KMS-11 (cell line): Measurements from ENCODE around the gene NRP1.

Experiments
- H2AFZ ChIP-seq: fragments of 200-600 bp; sonication (generic); 2 replicates; pipeline ENCODE4 v1.6.1; 2016; ENCODE audit warnings: antibody characterized with exemption, mixed run types, low read depth
- H3K27ac ChIP-seq: fragments of 200-600 bp; sonication (generic); 2 replicates; pipeline ENCODE4 v1.6.1; 2016; ENCODE audit warnings: mild to moderate bottlenecking, mixed run types
- H3K27me3 ChIP-seq: fragments of 200-600 bp; sonication (generic); 2 replicates; pipeline ENCODE4 v1.6.1; 2017; ENCODE audit warnings: mild to moderate bottlenecking, low read depth, mixed run types, moderate library complexity; ENCODE audit not compliant: insufficient read depth
- H3K36me3 ChIP-seq: fragments of 200-600 bp; sonication (generic); 2 replicates; pipeline ENCODE4 v1.6.1; 2017; ENCODE audit warnings: mild to moderate bottlenecking, mixed run types; ENCODE audit not compliant: insufficient read depth
- H3K4me1 ChIP-seq: fragments of 200-600 bp; sonication (generic); 2 replicates; pipeline ENCODE4 v1.6.1; 2016; ENCODE audit warnings: mild to moderate bottlenecking, low read depth, mixed run types; ENCODE audit not compliant: poor library complexity, severe bottlenecking
- H3K4me2 ChIP-seq: fragments of 200-600 bp; sonication (generic); 2 replicates; pipeline ENCODE4 v1.7.0; 2016; ENCODE audit warnings: mild to moderate bottlenecking, mixed run types
- H3K4me3 ChIP-seq: fragments of 200-600 bp; sonication (generic); IDR thresholded peaks from 2 replicates; pipeline ENCODE4 v1.6.1; 2017; ENCODE audit warnings: low read depth, low read length, mixed read lengths; ENCODE audit not compliant: insufficient read depth
- H3K79me2 ChIP-seq: fragments of 200-600 bp; sonication (generic); 2 replicates; pipeline ENCODE4 v1.6.1; 2016; ENCODE audit warnings: low read depth, mixed run types; ENCODE audit not compliant: insufficient read depth
- H3K9ac ChIP-seq: fragments of 200-600 bp; sonication (generic); 2 replicates; pipeline ENCODE4 v1.6.1; 2016; ENCODE audit warnings: mild to moderate bottlenecking, mixed run types
- H4K20me1 ChIP-seq: fragments of 200-600 bp; sonication (generic); 2 replicates; pipeline ENCODE4 v1.6.1; 2016; ENCODE audit warnings: mild to moderate bottlenecking, mixed run types; ENCODE audit not compliant: insufficient read depth
- TF ChIP-seq, protein P1 (sequence below): fragments of 200-600 bp; sonication (generic); conservative IDR thresholded peaks from 2 replicates; pipeline ENCODE4 v1.6.1; 2017; ENCODE audit warnings: low read depth, mild to moderate bottlenecking, antibody characterized with exemption, low read length, moderate library complexity, mixed read lengths

The NRP1 gene

DNA sequence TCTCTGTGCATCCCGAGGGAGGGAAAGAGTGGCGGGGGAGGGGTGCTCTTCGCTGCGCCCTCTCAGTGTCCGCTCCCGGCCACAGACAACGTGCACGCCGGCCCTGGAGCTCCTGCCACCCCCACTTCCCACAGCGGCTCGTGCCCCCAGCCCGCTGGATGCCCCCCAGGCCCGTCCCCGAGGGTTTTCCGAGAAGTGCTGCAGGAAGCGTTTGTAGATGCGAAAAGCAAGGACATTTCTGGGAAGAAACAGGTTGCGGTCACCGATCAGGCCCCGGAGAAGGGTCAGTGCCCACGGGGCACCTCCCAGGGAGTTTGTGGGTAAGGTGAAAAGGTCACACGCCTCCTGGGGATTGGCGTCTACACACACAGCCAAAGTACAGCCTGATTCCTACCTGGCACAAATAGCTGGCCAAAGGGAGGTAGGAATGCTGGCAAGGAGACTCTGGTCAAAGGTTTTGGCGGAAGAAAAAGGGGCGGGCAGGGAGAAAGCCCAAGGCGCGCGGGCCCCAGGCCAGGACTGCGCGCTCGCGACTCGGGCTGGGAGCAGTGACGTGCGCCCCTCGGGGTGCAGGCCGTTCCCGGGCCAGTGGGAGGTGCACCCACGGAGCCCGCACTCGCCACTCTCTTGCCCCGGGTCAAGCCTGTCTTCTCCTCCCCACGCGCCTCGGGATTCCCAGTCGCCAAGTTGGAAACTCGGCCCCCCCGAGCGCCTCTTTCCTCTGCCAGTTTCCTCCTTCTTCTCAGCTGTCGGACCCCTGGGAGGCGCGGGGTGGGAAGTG, 1.5 kb upstream of the NRP1 start:
- H4K20me1 ChIP-seq = no peaks in the 10 kb centered on the region
- H3K36me3 ChIP-seq = no peaks in the 10 kb centered on the region
- peak overlapping the region; percentile 67 for H3K4me2 ChIP-seq
- no peaks in the 10 kb centered on the region for H3K27me3 ChIP-seq
- H2AFZ ChIP-seq = peak overlapping the region; percentile 88
- TF ChIP-seq, protein P1, sequence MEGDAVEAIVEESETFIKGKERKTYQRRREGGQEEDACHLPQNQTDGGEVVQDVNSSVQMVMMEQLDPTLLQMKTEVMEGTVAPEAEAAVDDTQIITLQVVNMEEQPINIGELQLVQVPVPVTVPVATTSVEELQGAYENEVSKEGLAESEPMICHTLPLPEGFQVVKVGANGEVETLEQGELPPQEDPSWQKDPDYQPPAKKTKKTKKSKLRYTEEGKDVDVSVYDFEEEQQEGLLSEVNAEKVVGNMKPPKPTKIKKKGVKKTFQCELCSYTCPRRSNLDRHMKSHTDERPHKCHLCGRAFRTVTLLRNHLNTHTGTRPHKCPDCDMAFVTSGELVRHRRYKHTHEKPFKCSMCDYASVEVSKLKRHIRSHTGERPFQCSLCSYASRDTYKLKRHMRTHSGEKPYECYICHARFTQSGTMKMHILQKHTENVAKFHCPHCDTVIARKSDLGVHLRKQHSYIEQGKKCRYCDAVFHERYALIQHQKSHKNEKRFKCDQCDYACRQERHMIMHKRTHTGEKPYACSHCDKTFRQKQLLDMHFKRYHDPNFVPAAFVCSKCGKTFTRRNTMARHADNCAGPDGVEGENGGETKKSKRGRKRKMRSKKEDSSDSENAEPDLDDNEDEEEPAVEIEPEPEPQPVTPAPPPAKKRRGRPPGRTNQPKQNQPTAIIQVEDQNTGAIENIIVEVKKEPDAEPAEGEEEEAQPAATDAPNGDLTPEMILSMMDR = no peak
- no peaks in the 10 kb centered on the region for H3K4me1 ChIP-seq
- no peak overlapping the region for H3K27ac ChIP-seq
- no peak overlapping the region for H3K9ac ChIP-seq
- H3K79me2 ChIP-seq = no peaks in the 10 kb centered on the region
- H3K4me3 ChIP-seq = no peak overlapping the region

DNA sequence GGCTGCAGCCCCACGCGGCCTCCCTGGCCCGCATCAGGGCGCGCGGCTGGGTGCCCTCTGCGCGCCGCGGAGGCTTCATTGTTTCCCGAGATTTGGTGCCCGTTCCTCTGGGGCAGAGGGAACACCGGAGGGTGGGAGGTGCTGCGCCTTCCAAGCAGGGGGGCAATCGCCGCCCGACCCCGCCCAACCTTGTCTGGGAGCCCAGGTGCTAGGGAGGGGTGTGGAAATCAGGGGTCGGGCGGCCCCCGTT, 1.0 kb upstream of the NRP1 start:
- Histone ChIP-seq H3K4me3 (no peak overlapping the region), H3K4me2 (peak overlapping the region; percentile 67), H3K4me1 (no peaks in the 10 kb centered on the region), H3K36me3 (no peaks in the 10 kb centered on the region), H3K9ac (peak overlapping the region; percentile 41; the same call in 1 of the 2 replicates), H3K27me3 (no peaks in the 10 kb centered on the region), H3K79me2 (no peaks in the 10 kb centered on the region), H2AFZ (peak overlapping the region; percentile 88), H3K27ac (no peak overlapping the region), H4K20me1 (no peaks in the 10 kb centered on the region)
- TF ChIP-seq, protein P1 = no peak

DNA sequence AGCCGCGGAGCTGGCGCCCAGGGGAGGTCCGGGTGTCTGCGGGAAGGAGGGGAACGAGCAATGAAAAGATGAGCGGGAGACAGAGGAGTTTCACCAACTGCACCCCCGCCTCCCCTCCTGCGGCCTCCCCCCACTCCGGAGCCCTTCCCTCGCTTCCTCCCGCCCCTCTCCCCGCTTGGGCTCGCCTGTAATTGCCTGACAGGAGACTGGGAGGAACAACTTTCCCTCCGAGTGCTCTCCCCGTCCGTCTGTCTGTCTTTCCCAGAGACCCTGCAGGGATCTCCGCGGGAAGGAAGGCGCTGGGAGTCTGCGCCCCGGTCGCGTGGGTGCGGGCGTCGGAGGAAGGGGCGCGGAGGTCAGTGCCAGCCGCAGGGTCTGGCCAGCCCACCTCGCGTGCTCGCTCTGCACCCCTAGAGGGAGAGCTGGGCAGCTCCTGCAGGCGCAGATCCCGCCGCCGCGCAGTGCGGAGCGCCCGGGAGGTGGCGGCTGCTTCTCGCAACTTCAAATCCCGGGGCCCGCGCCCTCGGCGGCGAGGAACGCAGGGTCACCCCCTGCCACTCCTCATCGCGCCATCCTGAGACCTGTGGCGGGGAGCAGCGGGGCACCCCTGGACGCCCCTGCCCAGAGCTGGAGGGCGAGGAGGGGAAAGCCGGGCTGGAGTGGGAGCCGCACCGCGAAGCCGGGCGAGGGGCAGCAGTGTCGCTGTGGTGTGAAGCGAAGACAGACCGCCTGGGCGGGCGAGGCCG, 511 bp upstream of the NRP1 start:
- H3K27me3 ChIP-seq = no peaks in the 10 kb centered on the region
- no peak overlapping the region for H3K27ac ChIP-seq
- no peaks in the 10 kb centered on the region for H3K4me1 ChIP-seq
- peak overlapping the region; percentile 88 for H2AFZ ChIP-seq
- TF ChIP-seq, protein P1 = 0 out of 2 replicates have a peak, but pooled peaks have one; percentile 17
- H3K4me2 ChIP-seq = peak overlapping the region; percentile 67
- H3K36me3 ChIP-seq = no peaks in the 10 kb centered on the region
- H3K79me2 ChIP-seq = no peaks in the 10 kb centered on the region
- no peak overlapping the region for H3K4me3 ChIP-seq
- no peaks in the 10 kb centered on the region for H4K20me1 ChIP-seq
- peak overlapping the region; percentile 41; the same call in 1 of the 2 replicates for H3K9ac ChIP-seq

DNA sequence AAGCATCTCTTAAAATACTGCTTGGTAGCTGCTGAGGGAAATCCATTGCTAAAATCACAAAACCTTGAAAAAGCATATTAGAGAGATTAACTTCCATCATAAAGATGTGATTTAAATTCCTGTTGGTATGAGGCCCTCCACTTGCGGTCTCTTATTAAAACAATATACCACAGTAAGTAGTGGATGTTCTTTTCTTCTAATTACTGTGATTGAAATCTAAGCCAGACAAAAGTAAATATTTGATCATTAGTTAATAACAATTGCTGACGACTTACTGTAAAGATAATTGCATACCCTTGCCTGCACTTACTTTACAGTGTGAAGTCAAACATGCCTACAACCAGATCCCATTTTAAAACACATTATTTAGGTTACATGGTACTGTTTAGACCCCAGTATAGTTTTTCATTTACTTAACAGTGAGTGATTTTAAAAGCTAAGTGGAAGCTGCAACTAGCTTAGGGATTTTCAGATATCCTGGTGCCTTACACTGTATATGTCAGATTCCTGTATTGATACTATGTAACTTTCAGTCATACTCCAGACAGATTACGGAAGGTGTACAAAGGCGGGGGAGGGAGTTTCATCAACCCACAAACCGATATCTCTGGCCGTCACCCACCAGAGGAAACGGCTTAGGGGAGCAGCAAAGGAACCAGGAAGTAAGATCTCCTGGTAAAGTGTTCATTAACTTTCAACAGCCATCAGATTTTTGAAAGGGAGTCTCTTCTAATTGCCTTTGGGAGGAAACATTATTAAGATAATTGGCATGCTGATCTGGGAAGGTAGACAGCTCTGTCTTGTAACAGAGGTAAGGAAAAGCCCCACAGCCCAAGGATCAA, 986 bp downstream of the NRP1 start:
- Histone ChIP-seq H3K4me2 (peak overlapping the region; percentile 25), H3K27ac (no peak overlapping the region), H3K4me1 (no peaks in the 10 kb centered on the region), H3K36me3 (no peaks in the 10 kb centered on the region), H3K79me2 (no peaks in the 10 kb centered on the region), H3K27me3 (no peaks in the 10 kb centered on the region), H3K9ac (peak overlapping the region; percentile 31; the same call in 1 of the 2 replicates), H3K4me3 (no peak overlapping the region), H4K20me1 (no peaks in the 10 kb centered on the region), H2AFZ (peak overlapping the region; percentile 88)
- TF ChIP-seq, protein P1 = no peak
